HS-5 (cell line): ENCODE measurements around the gene OGFR.

Experiments
- DNase-seq: peaks from one replicate; pipeline ENCODE4 v3.0.0-alpha.2; 2012; ENCODE audit warnings: low read depth

Gene OGFR

GRCh38 chr20:62769346-62770071 is 35.1 kb upstream of the OGFR start:
- DNase-seq = no peak

GRCh38 chr20:62770111-62770910 is 34.3 kb upstream of the OGFR start:
- no peak for DNase-seq

DNA sequence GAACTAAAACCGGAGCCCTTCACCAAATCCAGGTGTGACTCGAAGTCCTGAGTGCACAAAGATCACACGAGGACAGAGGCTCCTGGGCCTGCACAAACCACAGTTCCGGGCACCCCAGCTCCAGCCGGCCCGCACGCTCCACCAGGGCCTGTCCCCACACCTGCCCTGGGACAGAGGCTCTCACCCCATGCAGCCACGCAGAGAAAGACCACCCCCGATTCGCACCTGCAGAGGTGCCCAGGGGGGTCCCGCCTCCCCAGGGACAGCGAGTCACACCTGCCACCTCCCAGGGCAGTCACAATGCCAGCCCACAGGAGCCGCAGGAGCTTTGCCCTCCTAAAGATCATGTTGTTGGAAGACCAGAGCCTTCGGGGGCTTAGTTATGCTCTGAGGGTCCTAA is 33.7 kb upstream of the OGFR start:
- DNase-seq = no peak

DNA sequence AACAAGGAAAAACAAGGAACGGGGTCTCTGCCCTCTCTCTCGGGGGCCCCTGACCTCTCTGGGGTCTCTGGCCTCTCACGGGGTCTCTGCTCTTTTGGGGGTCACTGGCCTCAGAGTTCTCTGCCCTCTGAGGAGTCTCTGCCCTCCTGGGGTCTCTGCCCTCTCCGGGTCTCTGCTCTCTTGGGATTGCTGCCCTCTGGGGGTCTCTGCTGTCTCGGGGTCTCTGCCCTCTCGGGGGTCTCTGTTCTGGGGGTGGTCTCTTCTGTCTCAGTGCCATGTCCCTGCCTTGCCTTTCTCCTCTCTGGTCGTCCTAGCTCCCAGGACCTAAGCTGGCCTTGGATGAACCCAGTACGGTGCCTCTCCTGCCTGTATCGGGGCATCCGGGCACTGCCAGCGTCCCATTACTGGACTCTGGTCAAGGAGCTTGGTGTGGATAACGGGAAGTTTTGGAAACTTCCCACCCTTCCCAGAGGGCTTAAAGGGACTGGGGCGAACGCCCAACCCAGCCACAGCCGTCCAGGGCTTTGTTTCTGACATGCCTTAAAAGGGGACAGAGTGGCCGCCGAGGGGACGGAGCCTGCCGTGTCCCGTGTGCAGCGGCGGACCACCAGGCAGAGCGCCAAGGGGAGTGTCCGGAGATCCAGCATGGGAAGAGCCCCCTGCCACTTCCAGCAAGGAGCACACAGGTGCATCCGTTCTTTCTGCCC is 33.1 kb upstream of the OGFR start:
- DNase-seq = no peak

- DNase-seq = no peak
Measured at GRCh38 chr20:62772103-62772611, 32.5 kb upstream of the OGFR start.

DNA sequence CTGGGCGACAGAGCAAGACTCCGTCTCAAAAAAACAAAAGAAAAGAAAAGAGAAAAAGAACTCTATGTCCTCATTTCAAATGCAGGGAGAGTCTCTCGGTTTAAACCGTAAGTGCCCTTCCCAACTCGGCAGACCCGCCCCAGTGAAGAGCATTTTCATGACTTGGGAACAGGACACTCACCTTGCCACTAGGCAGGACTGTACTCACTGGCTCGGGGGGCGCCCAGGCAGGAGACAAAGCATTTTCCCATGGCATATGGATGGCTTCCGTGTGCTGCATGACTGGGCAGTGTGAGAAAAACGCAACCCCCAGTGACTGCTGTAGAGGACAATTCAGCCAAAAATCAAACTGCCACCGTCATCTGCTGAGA is 32.0 kb upstream of the OGFR start:
- DNase-seq = no peak

DNA sequence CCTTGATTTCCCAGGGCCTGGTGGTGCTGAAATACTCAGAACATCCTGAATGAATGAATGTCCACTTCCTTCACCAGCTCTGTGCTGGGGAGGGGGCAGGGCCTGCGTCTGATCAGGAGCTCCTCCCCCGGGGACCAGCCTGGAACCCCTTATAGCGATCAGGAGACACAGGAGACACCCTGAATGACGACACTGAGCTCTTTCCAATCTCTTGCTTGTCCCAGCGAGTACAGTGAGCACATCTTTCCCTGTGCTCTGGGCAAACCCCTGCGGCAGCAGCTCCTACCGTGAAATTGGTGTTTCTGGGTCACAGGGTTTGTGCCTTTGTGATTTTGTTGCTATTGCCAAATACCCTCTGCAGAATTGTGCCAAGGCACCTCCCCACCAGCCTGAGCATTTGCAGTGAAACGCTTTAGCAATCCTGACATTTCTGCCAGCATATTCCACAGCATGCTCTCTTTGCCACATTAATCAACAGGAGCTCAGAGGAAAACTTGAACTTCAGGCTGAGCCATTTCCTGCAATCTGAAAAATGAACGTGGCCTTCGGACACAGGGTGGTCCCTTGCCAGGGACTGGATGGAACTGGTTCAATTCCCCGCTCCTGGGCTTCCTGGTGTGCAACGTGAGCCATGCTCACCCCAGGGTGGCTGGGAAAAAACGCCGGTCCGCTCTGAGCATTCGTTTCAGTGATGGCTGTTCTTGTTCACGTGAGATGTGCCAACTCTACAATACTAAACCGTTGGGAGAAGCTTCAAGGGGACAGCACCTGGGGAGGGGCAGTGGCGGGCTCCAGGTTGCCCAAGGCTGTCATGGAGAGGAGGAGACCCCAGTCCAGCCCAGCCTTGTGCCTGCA is 31.4 kb upstream of the OGFR start:
- DNase-seq = no peak

DNA sequence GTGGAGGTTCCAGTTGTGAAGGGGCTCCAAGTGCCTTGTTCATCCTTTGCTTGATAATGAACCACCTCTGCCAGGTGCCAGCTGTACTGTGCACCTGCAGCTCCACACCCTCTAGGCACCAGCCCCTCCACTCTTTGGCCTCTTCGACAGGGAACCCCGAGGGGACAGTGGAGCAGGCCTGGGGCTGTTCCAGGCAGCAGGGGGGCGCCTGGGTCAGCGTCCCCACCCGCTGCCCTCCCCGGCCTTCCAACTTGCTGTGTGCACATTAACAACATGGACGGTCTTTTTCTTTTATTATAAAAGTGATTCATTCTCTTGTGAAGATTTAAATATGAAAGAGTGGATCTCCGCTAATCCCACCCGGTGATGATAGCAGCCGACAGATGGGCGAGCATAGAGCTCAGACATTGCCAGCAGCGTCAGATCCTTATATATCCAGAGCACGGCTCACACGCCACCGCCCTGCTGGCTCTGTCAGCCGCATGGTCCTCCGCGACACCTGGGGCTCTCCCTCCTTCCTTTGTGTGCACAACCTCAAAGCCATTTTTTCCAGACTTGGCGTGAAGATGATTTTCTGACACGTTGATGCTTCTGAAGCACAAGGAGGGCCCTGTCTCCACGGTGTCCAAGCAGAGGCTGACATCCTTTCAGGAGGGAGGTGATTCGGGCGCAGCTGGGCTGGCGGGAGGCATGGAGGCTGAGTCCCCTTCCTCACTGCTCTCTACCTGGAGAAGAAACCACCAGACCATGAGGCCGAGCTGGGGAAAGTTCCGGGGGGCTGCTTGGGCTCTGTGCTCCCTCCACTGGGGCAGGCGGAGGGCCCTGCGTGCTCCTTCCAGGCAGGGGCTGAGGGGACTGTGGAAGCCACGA is 30.6 kb upstream of the OGFR start:
- no peak for DNase-seq

DNA sequence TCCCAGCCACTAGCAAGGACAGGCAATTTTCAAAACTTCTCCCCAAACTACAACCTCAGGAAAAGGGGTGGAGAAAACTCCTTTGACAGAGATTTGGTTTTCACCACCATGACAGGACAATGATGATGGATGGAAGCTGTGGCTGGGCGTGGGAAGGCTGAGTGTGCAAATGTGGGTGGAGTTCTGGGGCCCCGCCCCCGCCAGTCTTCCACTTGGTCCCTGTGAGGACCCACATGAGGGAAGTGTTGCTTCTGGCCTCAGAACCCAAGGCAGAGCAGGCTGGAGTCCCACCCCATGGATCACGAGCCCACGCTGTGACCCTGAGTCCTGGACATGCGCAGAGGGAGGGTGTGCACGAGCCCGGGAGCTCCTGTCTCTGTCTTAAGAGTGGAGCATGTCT is 29.9 kb upstream of the OGFR start:
- no peak for DNase-seq

DNA sequence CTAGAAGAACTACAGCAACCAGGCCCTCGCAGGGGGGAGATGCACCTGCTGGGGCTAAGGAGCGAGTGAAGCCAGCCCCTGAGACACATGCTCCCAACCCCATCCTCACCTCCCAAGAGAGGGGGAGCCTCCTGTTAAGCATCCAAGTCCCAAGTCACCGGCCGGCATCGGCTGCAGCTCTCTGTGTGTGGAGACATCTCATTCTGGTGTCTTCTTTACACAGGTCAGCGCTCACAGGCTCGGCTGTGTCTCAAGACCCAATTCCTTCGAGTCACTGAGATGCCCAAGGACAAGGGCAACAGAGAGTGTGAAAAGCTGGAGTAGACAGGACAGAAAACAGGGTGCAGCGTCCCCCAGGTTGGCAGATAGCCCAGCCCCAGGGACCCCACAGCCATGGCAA is 29.4 kb upstream of the OGFR start:
- no peak for DNase-seq

- no peak for DNase-seq
Measured at GRCh38 chr20:62776035-62776691, 28.5 kb upstream of the OGFR start.

- DNase-seq = no peak
Measured at GRCh38 chr20:62776692-62777527, 27.7 kb upstream of the OGFR start.

- DNase-seq = no peak
Measured at GRCh38 chr20:62777528-62777830, 27.2 kb upstream of the OGFR start.

DNA sequence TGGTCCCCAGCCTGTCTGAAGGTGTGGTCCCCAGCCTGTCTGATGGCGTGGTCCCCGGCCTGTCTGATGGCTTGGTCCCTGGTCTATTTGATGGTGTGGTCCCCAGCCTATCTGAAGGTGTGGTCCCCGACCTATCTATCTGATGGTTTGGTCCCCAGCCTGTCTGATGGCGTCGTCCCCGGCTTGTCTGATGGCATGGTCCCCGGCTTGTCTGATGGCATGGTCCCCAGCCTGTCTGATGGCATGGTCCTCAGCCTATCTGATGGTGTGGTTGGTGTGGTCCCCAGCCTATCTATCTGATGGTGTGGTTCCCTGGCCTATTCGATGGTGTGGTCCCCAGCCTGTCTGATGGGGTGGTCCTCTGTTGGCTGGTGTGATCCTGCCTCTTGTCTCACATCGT is 26.6 kb upstream of the OGFR start:
- no peak for DNase-seq

DNA sequence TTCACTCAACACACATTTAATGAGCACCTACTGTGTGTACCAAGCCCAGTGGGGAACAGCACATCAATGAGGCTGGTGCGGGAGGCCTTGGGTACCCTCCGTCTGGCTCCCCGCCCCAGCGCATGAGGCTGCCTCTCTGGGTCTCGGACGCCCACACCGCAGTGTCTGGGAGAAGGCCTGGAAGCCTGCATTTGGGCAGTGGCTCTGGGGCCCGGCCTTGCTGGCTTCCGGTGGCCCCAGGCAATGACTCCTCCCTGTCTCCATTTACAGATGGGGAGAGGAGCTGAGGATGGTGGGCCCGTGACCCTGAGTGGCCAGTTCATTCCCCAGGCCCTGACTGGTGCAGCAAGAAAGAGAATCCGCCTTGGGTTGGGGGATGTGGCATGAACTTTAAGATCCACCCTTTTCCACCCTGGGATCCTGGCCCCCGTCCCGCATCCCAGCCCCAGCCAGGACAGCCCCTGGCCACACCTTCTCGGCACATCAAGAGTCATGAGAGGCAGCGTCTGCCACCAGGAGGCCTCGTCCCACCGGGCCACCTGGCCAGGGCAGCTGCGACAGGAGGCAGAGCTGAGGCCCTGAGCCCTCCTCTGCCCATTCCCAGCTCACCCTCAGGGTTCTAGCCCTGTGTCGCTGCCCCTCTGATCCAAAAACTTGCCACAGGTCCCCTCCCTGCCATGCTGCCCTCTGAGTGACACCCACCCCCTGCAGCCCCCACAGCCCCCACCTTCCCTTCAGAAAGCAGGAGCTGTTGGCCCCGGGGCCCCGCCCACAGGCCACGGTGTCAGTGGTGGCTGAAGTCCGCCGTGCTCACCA is 25.8 kb upstream of the OGFR start:
- no peak for DNase-seq

DNA sequence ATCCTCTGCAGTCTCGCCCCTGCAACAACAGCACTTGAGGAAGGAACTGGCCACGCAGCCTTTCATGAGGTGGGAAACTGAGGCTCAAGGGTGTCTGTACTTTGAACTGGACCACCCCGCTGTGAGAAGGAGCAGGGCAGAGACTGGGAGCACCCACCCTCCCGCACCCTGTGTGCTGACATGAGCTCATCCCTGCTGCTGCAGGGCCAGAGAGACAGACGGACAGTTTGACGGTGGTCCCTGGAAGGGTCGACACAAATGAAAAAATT is 25.3 kb upstream of the OGFR start:
- DNase-seq = no peak

DNA sequence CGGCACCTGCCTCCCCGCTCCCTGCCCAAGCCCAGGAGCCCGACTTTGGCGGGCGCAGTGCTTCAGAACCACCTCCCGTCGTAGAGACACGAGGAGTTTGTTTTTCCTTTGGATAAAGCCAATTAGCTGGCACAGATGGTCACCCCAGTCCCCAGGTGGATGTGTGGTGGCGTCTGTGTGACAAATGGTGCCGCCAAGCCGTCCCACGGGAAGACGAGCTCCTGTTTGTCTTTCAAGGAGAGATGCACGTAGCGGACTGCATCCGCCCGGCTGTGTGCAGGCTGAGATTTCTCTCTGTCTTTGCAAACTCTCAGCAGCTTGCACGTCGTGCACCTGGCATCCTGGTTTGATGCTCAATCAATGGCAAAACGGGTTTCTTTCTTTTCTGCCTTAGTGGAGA is 24.4 kb upstream of the OGFR start:
- DNase-seq = no peak

GRCh38 chr20:62780696-62781095 is 23.9 kb upstream of the OGFR start:
- no peak for DNase-seq
